WERI-Rb-1 (cell line): ENCODE data around the gene VENTX.

Source experiments
- DNase-seq: peaks from one replicate; pipeline ENCODE4 v3.0.0-alpha.2; 2020
- H3K27ac ChIP-seq: fragments of 250-450 bp; sonication (Bioruptor Pico); 2 replicates; pipeline ENCODE4 v1.5.1; 2020; ENCODE audit warnings: mild to moderate bottlenecking, moderate library complexity
- H3K27me3 ChIP-seq: fragments of 250-450 bp; sonication (Bioruptor Pico); 2 replicates; pipeline ENCODE4 v1.5.1; 2021; ENCODE audit warnings: mild to moderate bottlenecking, low read depth, moderate library complexity; ENCODE audit not compliant: insufficient read depth, severe bottlenecking
- H3K36me3 ChIP-seq: fragments of 250-450 bp; sonication (Bioruptor Pico); 2 replicates; pipeline ENCODE4 v1.5.1; 2020; ENCODE audit warnings: mild to moderate bottlenecking, moderate library complexity
- H3K4me3 ChIP-seq: 2 replicates; pipeline ENCODE4 v1.5.1; 2011; ENCODE audit warnings: low read depth, mild to moderate bottlenecking, control low read depth, low read length
- H3K9me3 ChIP-seq: fragments of 250-450 bp; sonication (Bioruptor Pico); 2 replicates; pipeline ENCODE4 v1.5.1; 2021; ENCODE audit warnings: mild to moderate bottlenecking, moderate library complexity; ENCODE audit not compliant: severe bottlenecking
- CTCF ChIP-seq: IDR thresholded peaks from 2 replicates; pipeline ENCODE4 v1.5.1; 2011; ENCODE audit warnings: low read depth, mild to moderate bottlenecking, control low read depth, inconsistent platforms, low read length

Gene VENTX

GRCh38 chr10:133226251-133226808 is 11.3 kb upstream of the VENTX start:
- peaks cover 6% of the 10 kb centered on the region for H3K27me3 ChIP-seq
- TF ChIP-seq CTCF = no peak
- DNase-seq = no peak
- H3K9me3 ChIP-seq = no peaks in the 10 kb centered on the region
- H3K36me3 ChIP-seq = no peaks in the 10 kb centered on the region
- H3K27ac ChIP-seq = no peak overlapping the region
- no peak overlapping the region for H3K4me3 ChIP-seq

GRCh38 chr10:133227256-133227655 is 10.4 kb upstream of the VENTX start:
- Histone ChIP-seq H3K36me3 (no peaks in the 10 kb centered on the region), H3K27me3 (peaks cover 8% of the 10 kb centered on the region), H3K4me3 (no peak overlapping the region), H3K9me3 (no peaks in the 10 kb centered on the region), H3K27ac (no peak overlapping the region)
- DNase-seq = no peak
- no peak for TF ChIP-seq CTCF

GRCh38 chr10:133229265-133230043 is 8.2 kb upstream of the VENTX start:
- TF ChIP-seq CTCF = no peak
- Histone ChIP-seq H3K27me3 (peaks cover 8% of the 10 kb centered on the region), H3K4me3 (no peak overlapping the region), H3K36me3 (no peaks in the 10 kb centered on the region), H3K9me3 (no peaks in the 10 kb centered on the region), H3K27ac (no peak overlapping the region)
- DNase-seq = no peak

- Histone ChIP-seq H3K9me3 (no peaks in the 10 kb centered on the region), H3K27me3 (peaks cover 8% of the 10 kb centered on the region), H3K36me3 (no peaks in the 10 kb centered on the region), H3K4me3 (peak within 1 kb of the TSS; percentile 26), H3K27ac (no peak within 1 kb of the TSS)
- TF ChIP-seq CTCF = no peak
- no peak for DNase-seq
These were observed 7.7 kb upstream of the VENTX start, which contains the start of gene UTF1 for GRCh38 chr10:133230044-133230361. TSS of gene UTF1 (plus strand) at chr10:133230217. CDS start at chr10:133230289, 72 bp downstream.

GRCh38 chr10:133230387-133231195 is 7.1 kb upstream of the VENTX start:
- Histone ChIP-seq H3K36me3 (no peaks in the 10 kb centered on the region), H3K4me3 (peak overlapping the region; percentile 26), H3K27ac (no peak overlapping the region), H3K9me3 (no peaks in the 10 kb centered on the region), H3K27me3 (peaks cover 8% of the 10 kb centered on the region)
- no peak for DNase-seq
- TF ChIP-seq CTCF = no peak
